ENCODE results near the gene FGF14. TPM values are rescaled to one million over a fixed set of nuclear protein-coding genes. Genes with fewer than 3 reads are reported as not detected.

FGF14 gene
- total RNA-seq, 1 donor from 2014 or later = 1.4 TPM

DNA sequence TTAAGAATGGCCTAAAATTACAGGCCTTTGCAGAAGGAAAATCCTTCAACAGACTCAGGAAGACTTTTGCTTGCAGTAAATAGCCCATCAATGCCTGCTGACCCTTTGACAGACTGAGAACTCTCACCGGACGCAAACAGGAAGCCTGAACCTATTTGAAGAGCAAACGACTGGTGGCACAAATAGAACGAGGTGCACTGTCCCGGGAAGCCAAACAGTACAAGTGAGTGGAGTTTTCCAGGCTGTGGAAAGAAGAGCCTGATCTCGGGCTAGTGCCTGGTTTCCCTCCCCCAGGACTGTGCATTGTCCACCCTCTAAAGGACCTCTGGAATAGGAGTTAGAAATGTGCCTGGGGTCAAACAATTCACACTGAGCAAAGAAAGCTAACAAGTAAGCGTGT, 165.5 kb downstream of the FGF14 start:
- Mint-ChIP-seq H3K4me3 (no peak overlapping the region), H3K36me3 (no peaks in the 10 kb centered on the region), H3K4me1 (no peaks in the 10 kb centered on the region), H3K9me3 (no peaks in the 10 kb centered on the region), H3K27ac (no peak overlapping the region), H3K27me3 (ENCODE audit: insufficient read depth, low read depth) (no peaks in the 10 kb centered on the region)
- Histone ChIP-seq H3K27ac (no peak overlapping the region), H3K27me3 (no peaks in the 10 kb centered on the region), H3K4me1 (no peaks in the 10 kb centered on the region), H3K4me3 (no peak overlapping the region), H3K9ac (no peak overlapping the region), H2AFZ (replicated peaks) (no peak overlapping the region), H3K79me2 (ENCODE audit: low read depth) (no peaks in the 10 kb centered on the region), H3K9me3 (ENCODE audit: low read depth) (no peaks in the 10 kb centered on the region), H4K20me1 (ENCODE audit: low read depth) (no peaks in the 10 kb centered on the region), H3K4me2 (no peak overlapping the region), H3K36me3 (no peaks in the 10 kb centered on the region), H3F3A (ENCODE audit: low read depth) (no peaks in the 10 kb centered on the region)
- DNase-seq (ENCODE audit: low spot score) = no peak
- TF ChIP-seq, protein P1, sequence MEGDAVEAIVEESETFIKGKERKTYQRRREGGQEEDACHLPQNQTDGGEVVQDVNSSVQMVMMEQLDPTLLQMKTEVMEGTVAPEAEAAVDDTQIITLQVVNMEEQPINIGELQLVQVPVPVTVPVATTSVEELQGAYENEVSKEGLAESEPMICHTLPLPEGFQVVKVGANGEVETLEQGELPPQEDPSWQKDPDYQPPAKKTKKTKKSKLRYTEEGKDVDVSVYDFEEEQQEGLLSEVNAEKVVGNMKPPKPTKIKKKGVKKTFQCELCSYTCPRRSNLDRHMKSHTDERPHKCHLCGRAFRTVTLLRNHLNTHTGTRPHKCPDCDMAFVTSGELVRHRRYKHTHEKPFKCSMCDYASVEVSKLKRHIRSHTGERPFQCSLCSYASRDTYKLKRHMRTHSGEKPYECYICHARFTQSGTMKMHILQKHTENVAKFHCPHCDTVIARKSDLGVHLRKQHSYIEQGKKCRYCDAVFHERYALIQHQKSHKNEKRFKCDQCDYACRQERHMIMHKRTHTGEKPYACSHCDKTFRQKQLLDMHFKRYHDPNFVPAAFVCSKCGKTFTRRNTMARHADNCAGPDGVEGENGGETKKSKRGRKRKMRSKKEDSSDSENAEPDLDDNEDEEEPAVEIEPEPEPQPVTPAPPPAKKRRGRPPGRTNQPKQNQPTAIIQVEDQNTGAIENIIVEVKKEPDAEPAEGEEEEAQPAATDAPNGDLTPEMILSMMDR (IDR thresholded peaks at IDR 0.05) = no peak
- TF ChIP-seq EZH2phosphoT487 (IDR thresholded peaks at IDR 0.05) (no peak), EZH2 (IDR thresholded peaks at IDR 0.05) (no peak)

DNA sequence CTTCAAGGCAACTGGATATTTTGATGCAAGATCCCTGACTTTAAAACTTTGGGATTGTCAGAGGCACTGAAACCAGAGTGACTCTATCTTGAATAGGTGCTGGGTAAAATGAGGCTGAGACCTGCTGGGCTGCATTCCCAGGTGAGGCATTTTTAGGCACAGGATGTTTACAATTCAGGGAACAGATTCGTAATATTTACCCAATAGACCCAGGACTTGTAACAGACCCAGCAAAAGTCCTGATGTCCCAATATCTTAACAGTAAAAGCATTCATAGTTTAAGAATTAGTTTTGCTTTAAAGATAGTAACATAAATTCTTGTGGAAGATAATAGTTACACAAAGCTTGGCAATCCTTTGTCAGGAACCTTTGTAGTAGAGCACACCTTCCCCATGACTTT, 166.2 kb downstream of the FGF14 start:
- Histone ChIP-seq H3K4me2 (no peak overlapping the region), H3K4me1 (no peaks in the 10 kb centered on the region)
- no peak for DNase-seq (ENCODE audit: low spot score)

DNA sequence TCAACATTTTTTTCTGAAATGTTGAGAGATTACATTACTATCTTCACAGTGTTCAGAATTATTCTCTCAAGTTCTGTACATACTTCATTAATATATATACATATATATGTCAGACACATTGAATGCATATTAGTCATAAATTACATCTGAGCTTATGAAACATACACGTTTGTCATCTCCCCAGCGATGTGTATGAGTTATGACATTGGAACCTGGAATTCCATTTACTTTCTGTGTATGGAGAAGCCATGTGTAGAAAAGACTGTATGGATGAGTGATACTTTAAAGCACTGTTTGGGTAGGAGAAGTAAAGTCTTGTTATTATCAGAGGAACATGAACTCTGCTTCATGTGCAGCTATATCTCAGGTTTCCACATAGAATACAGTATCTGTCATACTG, 167.2 kb downstream of the FGF14 start:
- H4K20me1 ChIP-seq (ENCODE audit: low read depth) = no peaks in the 10 kb centered on the region
- no peaks in the 10 kb centered on the region for H3K9me3 Mint-ChIP-seq
- no peaks in the 10 kb centered on the region for H3K27me3 Mint-ChIP-seq (ENCODE audit: insufficient read depth, low read depth)
- H3K27ac ChIP-seq = no peak overlapping the region
- no peaks in the 10 kb centered on the region for H3K4me1 Mint-ChIP-seq
- H3K4me3 Mint-ChIP-seq = no peak overlapping the region
- no peak overlapping the region for H3K4me3 ChIP-seq
- no peaks in the 10 kb centered on the region for H3K9me3 ChIP-seq (ENCODE audit: low read depth)
- DNase-seq (ENCODE audit: low spot score) = no peak
- no peak overlapping the region for H3K27ac Mint-ChIP-seq
- no peak overlapping the region for H3K4me2 ChIP-seq
- H3K9ac ChIP-seq = no peak overlapping the region
- no peaks in the 10 kb centered on the region for H3K36me3 Mint-ChIP-seq
- no peaks in the 10 kb centered on the region for H3K27me3 ChIP-seq
- H2AFZ ChIP-seq (replicated peaks) = no peak overlapping the region
- no peaks in the 10 kb centered on the region for H3F3A ChIP-seq (ENCODE audit: low read depth)
- H3K4me1 ChIP-seq = no peaks in the 10 kb centered on the region
- no peak for TF ChIP-seq EZH2phosphoT487 (IDR thresholded peaks at IDR 0.05)
- TF ChIP-seq, protein P1 (IDR thresholded peaks at IDR 0.05) = no peak
- TF ChIP-seq EZH2 (IDR thresholded peaks at IDR 0.05) = no peak
- H3K36me3 ChIP-seq = no peaks in the 10 kb centered on the region
- H3K79me2 ChIP-seq (ENCODE audit: low read depth) = no peaks in the 10 kb centered on the region

More for the DNA sequence above, 166.2 kb downstream of the FGF14 start:
- Histone ChIP-seq H4K20me1 (ENCODE audit: low read depth) (no peaks in the 10 kb centered on the region), H3K79me2 (ENCODE audit: low read depth) (no peaks in the 10 kb centered on the region), H3K9me3 (ENCODE audit: low read depth) (no peaks in the 10 kb centered on the region), H3K9ac (no peak overlapping the region), H3K27ac (no peak overlapping the region), H2AFZ (replicated peaks) (no peak overlapping the region), H3K36me3 (no peaks in the 10 kb centered on the region), H3F3A (ENCODE audit: low read depth) (no peaks in the 10 kb centered on the region), H3K4me3 (no peak overlapping the region), H3K27me3 (no peaks in the 10 kb centered on the region)
- no peaks in the 10 kb centered on the region for H3K9me3 Mint-ChIP-seq
- no peak overlapping the region for H3K4me3 Mint-ChIP-seq
- TF ChIP-seq, protein P1 (IDR thresholded peaks at IDR 0.05) = no peak
- TF ChIP-seq EZH2 (IDR thresholded peaks at IDR 0.05) (no peak), EZH2phosphoT487 (IDR thresholded peaks at IDR 0.05) (no peak)
- H3K36me3 Mint-ChIP-seq = no peaks in the 10 kb centered on the region
- no peak overlapping the region for H3K27ac Mint-ChIP-seq
- H3K4me1 Mint-ChIP-seq = no peaks in the 10 kb centered on the region
- H3K27me3 Mint-ChIP-seq (ENCODE audit: insufficient read depth, low read depth) = no peaks in the 10 kb centered on the region

Data from neural progenitor cell (in vitro differentiated cells).